ENCODE measurements around the gene EFNA2.
A peak's percentile ranks its signal among the peaks of the same experiment; 100 is the strongest.

EFNA2 gene

DNA sequence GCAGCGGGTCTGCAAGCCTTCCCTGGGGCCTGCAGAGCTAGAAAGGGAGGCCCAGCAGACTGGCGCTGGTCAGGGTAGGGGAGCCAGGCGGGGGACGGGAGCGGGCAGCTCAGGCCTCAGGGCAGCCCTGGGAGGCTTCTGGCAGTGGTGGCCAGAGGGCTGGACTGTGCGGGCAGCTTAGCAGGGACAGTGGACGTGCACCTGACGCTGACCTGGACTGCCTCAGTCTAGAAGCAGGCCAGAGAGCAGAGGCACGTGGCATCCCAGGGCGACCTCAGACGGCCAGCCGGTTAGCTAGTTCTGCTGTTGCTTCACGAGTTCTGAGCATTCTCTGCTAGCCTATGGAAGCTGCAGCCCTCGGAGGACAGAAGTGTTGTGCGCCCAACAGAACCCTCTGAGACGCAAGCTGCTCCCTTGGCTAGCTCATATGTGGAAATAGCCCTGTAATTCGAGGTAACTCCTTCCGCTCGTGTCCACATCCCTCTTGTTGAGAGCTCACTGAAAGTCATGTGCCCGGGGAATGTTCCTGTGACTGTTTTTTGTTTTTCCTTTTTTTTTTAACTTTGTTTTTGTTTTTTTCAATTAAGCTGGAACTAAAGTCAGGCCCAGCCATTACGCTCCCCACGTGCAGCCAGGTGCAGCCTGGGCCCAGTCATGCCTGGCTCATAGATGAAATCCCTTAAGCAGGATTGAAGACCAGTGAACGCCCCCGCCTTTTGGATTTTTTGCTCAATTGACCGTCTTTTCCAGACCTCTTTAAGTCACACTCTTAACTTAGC is 12.2 kb upstream of the EFNA2 start:
- TF ChIP-seq, protein P1, sequence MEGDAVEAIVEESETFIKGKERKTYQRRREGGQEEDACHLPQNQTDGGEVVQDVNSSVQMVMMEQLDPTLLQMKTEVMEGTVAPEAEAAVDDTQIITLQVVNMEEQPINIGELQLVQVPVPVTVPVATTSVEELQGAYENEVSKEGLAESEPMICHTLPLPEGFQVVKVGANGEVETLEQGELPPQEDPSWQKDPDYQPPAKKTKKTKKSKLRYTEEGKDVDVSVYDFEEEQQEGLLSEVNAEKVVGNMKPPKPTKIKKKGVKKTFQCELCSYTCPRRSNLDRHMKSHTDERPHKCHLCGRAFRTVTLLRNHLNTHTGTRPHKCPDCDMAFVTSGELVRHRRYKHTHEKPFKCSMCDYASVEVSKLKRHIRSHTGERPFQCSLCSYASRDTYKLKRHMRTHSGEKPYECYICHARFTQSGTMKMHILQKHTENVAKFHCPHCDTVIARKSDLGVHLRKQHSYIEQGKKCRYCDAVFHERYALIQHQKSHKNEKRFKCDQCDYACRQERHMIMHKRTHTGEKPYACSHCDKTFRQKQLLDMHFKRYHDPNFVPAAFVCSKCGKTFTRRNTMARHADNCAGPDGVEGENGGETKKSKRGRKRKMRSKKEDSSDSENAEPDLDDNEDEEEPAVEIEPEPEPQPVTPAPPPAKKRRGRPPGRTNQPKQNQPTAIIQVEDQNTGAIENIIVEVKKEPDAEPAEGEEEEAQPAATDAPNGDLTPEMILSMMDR (IDR thresholded peaks at IDR 0.05; ENCODE audit: low read depth, low read length), result no peak
- no peak overlapping the region for H3K4me3 ChIP-seq (ENCODE audit: low read depth, low read length)

DNA sequence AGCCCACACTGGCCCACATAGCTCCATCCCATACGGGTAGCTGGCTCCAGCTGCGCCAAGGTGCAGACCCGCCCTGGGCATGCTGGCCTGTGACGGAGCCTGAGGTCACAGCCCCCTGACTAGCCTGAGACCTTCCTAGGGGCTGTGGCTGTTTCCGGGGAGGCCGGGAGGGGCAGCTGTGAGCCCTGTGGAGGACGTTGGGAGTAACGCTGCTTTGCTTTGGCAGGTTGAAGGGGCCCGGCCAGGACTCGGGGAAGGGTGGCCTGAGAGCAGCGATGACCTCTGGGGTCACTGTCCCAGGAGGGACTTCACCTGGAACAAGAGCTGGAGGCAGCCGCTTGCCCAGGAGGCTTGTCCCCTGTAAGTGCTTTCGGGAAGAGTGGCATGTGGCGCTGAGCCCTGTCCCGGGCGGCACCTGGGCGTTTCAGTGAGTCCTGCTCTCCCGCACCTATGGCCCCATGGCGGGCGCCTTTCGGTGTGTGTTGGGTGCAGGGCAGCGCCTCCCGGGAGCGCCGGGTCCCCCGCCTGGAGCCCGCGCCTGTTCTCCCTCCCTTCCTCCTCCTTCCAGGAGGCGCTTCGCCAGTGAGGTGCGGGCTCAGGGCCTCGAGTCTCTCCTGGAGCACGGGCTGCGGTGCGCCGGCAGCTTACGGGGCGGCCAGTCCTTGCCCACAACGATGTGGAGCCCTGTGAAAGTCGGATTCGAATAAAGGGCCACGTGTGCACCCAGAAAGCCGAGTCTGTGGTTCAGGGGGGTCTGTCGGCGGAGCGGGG is 11.4 kb upstream of the EFNA2 start:
- H3K4me3 ChIP-seq (ENCODE audit: low read depth, low read length), result no peak overlapping the region
- TF ChIP-seq, protein P1 (IDR thresholded peaks at IDR 0.05; ENCODE audit: low read depth, low read length), result no peak

DNA sequence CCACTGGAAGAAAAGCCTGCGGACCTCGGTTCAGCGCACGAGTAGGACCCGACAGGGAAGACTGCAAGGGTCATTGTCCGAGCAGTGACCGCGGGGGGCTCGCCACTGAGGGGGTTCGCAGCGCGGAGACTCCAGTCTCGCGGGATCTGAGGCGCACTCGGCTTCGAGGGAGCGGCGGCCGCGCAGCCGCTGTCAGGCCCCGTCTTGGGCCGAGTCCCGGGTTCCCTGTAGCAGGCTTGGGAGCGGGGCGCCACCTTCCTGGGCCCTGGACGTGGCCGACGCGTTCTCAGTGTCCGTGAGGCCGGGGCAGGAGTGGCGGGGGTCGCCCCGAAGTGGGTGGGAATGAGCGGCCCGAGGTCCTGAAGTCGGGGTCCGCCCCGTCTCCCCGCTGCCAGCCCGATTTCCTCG is 10.8 kb upstream of the EFNA2 start:
- H3K4me3 ChIP-seq (ENCODE audit: low read depth, low read length), result peak overlapping the region; percentile 66
- TF ChIP-seq, protein P1 (IDR thresholded peaks at IDR 0.05; ENCODE audit: low read depth, low read length), result no peak

DNA sequence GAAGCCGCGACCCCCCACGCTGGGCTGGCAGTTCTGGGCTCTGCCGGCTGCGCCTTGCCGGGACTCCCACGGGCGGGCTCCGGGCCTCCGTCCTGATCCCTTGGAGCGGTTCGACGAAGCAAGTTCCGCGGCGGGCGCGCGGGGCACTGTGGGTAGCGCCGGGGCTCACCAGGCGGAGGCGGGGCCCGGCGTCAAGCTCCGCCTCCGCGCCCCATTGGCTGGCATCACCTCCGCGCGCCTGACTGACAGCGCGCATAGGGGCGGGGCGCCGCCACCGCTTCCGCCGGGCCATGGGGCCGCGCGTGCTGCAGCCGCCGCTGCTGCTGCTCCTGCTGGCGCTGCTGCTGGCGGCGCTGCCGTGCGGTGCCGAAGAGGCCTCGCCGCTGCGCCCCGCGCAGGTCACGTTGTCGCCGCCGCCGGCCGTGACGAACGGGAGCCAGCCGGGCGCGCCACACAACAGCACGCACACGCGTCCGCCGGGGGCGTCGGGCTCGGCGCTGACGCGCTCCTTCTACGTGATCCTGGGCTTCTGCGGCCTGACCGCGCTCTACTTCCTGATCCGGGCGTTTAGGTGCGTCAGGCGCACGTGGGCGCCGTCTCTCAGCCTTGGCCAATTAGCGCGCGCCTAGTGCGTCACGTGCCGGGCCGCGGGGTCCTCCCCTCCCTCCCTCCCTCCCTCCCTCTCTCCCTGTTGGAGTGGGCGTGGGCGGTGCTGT is 10.3 kb upstream of the EFNA2 start, which contains the start of gene FAM174C:
FAM174C (plus strand) TSS at position 271 of the 716 bp plus-strand sequence; CDS start at position 291, 20 bp downstream.
- H3K4me3 ChIP-seq (ENCODE audit: low read depth, low read length), result peak within 1 kb of the TSS; percentile 66
- TF ChIP-seq, protein P1 (IDR thresholded peaks at IDR 0.05; ENCODE audit: low read depth, low read length), result no peak

DNA sequence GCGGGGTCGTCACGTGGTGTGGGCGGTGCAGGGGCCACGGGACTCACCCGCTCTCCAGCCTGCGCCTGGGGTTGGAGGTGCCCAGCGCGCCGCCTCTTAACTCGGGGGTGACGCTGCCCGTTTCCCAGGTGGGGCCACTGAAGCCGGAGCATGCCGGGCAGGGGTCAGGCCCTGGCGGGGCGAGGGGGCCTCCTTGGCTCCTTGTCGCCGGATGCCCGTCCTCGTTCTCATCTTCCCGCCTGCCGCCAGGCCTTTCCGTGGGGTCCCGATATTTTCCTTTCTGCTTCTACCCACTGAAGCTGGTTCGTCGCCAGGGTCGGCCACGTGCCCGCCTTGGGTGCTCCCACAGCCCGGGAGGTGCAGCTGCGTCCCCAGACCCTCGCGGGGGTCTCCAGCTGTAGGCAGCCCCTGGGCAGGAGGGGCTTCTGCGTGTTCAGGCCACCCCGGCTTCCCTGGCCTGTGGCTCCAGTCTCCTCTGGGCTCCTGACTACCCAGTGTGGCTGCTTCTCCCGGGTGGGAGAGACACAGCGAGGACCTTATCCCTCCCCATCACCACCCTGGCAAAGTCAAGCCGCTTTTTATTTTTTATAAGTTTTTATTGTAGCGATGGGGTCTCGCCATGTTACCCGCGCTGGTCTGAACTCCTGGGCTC is 9.6 kb upstream of the EFNA2 start:
- peak overlapping the region; percentile 66 for H3K4me3 ChIP-seq (ENCODE audit: low read depth, low read length)
- TF ChIP-seq, protein P1 (IDR thresholded peaks at IDR 0.05; ENCODE audit: low read depth, low read length), result no peak

DNA sequence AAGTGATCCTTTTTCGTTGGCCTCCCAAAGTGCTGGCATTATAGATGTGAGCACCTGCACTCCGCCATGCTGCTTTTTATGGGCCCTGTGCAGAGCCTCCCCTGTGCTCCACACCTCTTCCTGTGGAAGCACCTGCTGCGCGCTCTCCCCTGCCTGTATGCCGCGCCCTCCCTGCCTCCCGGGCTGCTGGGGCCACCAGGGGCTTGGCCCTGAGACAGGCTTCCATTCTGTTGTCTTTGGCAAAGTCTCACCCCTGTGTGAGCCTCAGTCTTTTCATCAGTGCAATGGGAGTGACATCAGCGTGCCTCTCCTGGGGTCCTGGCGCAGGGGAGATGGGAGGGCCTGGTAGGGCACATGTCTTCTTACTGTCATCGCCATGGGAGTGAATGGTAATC is 9.0 kb upstream of the EFNA2 start:
- TF ChIP-seq, protein P1 (IDR thresholded peaks at IDR 0.05; ENCODE audit: low read depth, low read length), result no peak
- H3K4me3 ChIP-seq (ENCODE audit: low read depth, low read length), result peak overlapping the region; percentile 66
